8988T (cell line): Measurements from ENCODE around the gene DBF4B.
"Not testable (repeated sequence)": the region's sequence is repeated elsewhere in the genome, so short reads cannot be mapped to it uniquely, and the experiment has no call there.

Experiments used
- DNase-seq: peaks from one replicate; pipeline ENCODE4 v3.0.0; 2011

DBF4B gene

GRCh38 chr17:44708401-44709263 is at the start of gene DBF4B:
TSS of gene DBF4B (plus strand) at chr17:44708665. CDS start at chr17:44708821, 156 bp downstream.
- DNase-seq = peak; percentile 42

GRCh38 chr17:44661835-44662234 is 46.6 kb upstream of the DBF4B start:
- DNase-seq = no peak

GRCh38 chr17:44663095-44663494 is 45.4 kb upstream of the DBF4B start:
- DNase-seq = no peak

- DNase-seq = no peak
These were observed 43.6 kb upstream of the DBF4B start for GRCh38 chr17:44664867-44665266.

- no peak for DNase-seq
These were observed 42.5 kb upstream of the DBF4B start for GRCh38 chr17:44666006-44666405.

GRCh38 chr17:44672479-44673093 is 35.9 kb upstream of the DBF4B start:
- DNase-seq = no peak

- DNase-seq = no peak
These were observed 34.6 kb upstream of the DBF4B start for GRCh38 chr17:44673893-44674292.

GRCh38 chr17:44677136-44677535 is 31.3 kb upstream of the DBF4B start:
- DNase-seq = no peak

- not testable (repeated sequence) for DNase-seq
These were observed 25.2 kb upstream of the DBF4B start for GRCh38 chr17:44683303-44683702.

- DNase-seq = no peak
These were observed 20.7 kb upstream of the DBF4B start for GRCh38 chr17:44687756-44688155.

- DNase-seq = no peak
These were observed 20.3 kb upstream of the DBF4B start for GRCh38 chr17:44688200-44688599.

GRCh38 chr17:44688675-44689476 is 19.6 kb upstream of the DBF4B start:
- DNase-seq = no peak

- DNase-seq = peak; percentile 58
These were observed 18.8 kb upstream of the DBF4B start, which contains the start of gene CCDC43 for GRCh38 chr17:44689477-44690217. TSS of gene CCDC43 (minus strand) at chr17:44689776. CDS start at chr17:44689753, 23 bp downstream.

- DNase-seq = not testable (repeated sequence)
These were observed 17.6 kb upstream of the DBF4B start for GRCh38 chr17:44690746-44691306.

GRCh38 chr17:44693609-44694008 is 14.9 kb upstream of the DBF4B start:
- no peak for DNase-seq

GRCh38 chr17:44700288-44700687 is 8.2 kb upstream of the DBF4B start:
- not testable (repeated sequence) for DNase-seq

- no peak for DNase-seq
These were observed 587 bp upstream of the DBF4B start for GRCh38 chr17:44707755-44708400.

- no peak for DNase-seq
These were observed 11.0 kb downstream of the DBF4B start for GRCh38 chr17:44719444-44719843.

- no peak for DNase-seq
These were observed 13.8 kb downstream of the DBF4B start for GRCh38 chr17:44722254-44722653.

GRCh38 chr17:44726121-44726520 is 17.7 kb downstream of the DBF4B start:
- DNase-seq = not testable (repeated sequence)

- DNase-seq = no peak
These were observed 25.3 kb downstream of the DBF4B start for GRCh38 chr17:44733753-44734152.

- no peak for DNase-seq
These were observed 25.8 kb downstream of the DBF4B start for GRCh38 chr17:44734272-44734671.
